A549 (cell line): ENCODE results near the gene SEMA3A. TPM values are rescaled to one million over a fixed set of nuclear protein-coding genes. Genes with fewer than 3 reads are reported as not detected.

Source experiments
- ATAC-seq, 2 experiments: fragments of 200-7000 bp in 1 of 2; fragments of >200 bp in 1 of 2; cut with Nextera tagmentation in 1 of 2; cut with Tn5 transposase in 1 of 2; 3 replicates each; pipeline versions ENCODE4 v1.8.0 to v1.9.1; 2018 to 2020; ENCODE audit warnings: mild to moderate bottlenecking in 1 of 2, moderate library complexity in 1 of 2
- CTCF ChIA-PET: fragments of 300-600 bp; sonication (Branson Sonifier 250); formaldehyde crosslinking; extraction: SDS; loops from one replicate; lab custom pipeline; 2021; ENCODE audit warnings: antibody characterized with exemption, inconsistent platforms; lab: Yijun Ruan, JAX
- POLR2A ChIA-PET: fragments of 350-600 bp; formaldehyde crosslinking; extraction: SDS; loops from one replicate; lab custom pipeline; 2021; ENCODE audit warnings: antibody characterized with exemption, inconsistent platforms; lab: Yijun Ruan, JAX
- DNase-seq, 2 experiments: peaks; one replicate each; pipeline versions ENCODE4 v3.0.0 to v3.0.0-alpha.2; 2011 to 2016; ENCODE audit warnings: low read depth in 1 of 2, low spot score in 1 of 2
- FAIRE-seq: peaks from 2 replicates; lab custom pipeline; 2011; peaks lifted over from hg19 to GRCh38; lab: Jason Lieb, UNC
- H3K27ac ChIP-seq, 2 experiments: fragments of >200 bp; sonication (Bioruptor Twin); formaldehyde crosslinking; 3 replicates each; pipeline ENCODE4 v1.5.1; 2016 to 2017
- H3K4me1 ChIP-seq: fragments of >200 bp; sonication (Bioruptor Twin); formaldehyde crosslinking; 3 replicates; pipeline ENCODE4 v1.6.1; 2016
- H3K4me2 ChIP-seq: fragments of >200 bp; sonication (Bioruptor Twin); formaldehyde crosslinking; 3 replicates; pipeline ENCODE4 v1.6.1; 2016
- H3K4me3 ChIP-seq: fragments of >200 bp; sonication (Bioruptor Twin); formaldehyde crosslinking; 3 replicates; pipeline ENCODE4 v1.5.1; 2016
- H3K9me3 ChIP-seq: fragments of >200 bp; sonication (Bioruptor Twin); formaldehyde crosslinking; 3 replicates; pipeline ENCODE4 v1.6.1; 2016
- BHLHE40 ChIP-seq: IDR thresholded peaks from 2 replicates; pipeline ENCODE4 v1.6.1; 2012; ENCODE audit warnings: low read depth, low read length, inconsistent platforms
- CBX2 ChIP-seq: fragments of 200-600 bp; sonication (generic); IDR thresholded peaks from 2 replicates; pipeline ENCODE4 v1.6.1; 2016; ENCODE audit warnings: low read depth, mild to moderate bottlenecking, borderline replicate concordance
- CBX8 ChIP-seq: fragments of 200-600 bp; sonication (generic); IDR thresholded peaks from 2 replicates; pipeline ENCODE4 v1.6.1; 2016
- CHD4 ChIP-seq: fragments of 200-600 bp; sonication (generic); IDR thresholded peaks from 2 replicates; pipeline ENCODE4 v1.6.1; 2016; ENCODE audit warnings: antibody characterized with exemption, mild to moderate bottlenecking, borderline replicate concordance
- EHMT2 ChIP-seq: fragments of 200-600 bp; sonication (generic); IDR thresholded peaks from 2 replicates; pipeline ENCODE4 v1.6.1; 2016; ENCODE audit warnings: antibody characterized with exemption, low read depth, mild to moderate bottlenecking, moderate library complexity
- ESRRA ChIP-seq: fragments of 150-350 bp; IDR thresholded peaks from 2 replicates; pipeline ENCODE4 v1.6.1; 2014; ENCODE audit warnings: mild to moderate bottlenecking, low read length, borderline replicate concordance
- FOSB ChIP-seq: fragments of 250-450 bp; sonication (Bioruptor Pico); IDR thresholded peaks from 2 replicates; pipeline ENCODE4 v1.5.0; 2020; ENCODE audit warnings: mild to moderate bottlenecking, moderate library complexity
- FOXS1 ChIP-seq: fragments of 250-450 bp; sonication (Bioruptor Pico); IDR thresholded peaks from 2 replicates; pipeline ENCODE4 v1.5.0; 2020; ENCODE audit warnings: mild to moderate bottlenecking, moderate library complexity
- GATA3 ChIP-seq: IDR thresholded peaks from 2 replicates; pipeline ENCODE4 v1.6.1; 2012; ENCODE audit warnings: borderline replicate concordance
- HOXA7 ChIP-seq: fragments of 250-450 bp; sonication (Bioruptor Pico); IDR thresholded peaks from 2 replicates; pipeline ENCODE4 v1.5.0; 2020; ENCODE audit warnings: mild to moderate bottlenecking, moderate library complexity
- HOXB13 ChIP-seq: fragments of 250-450 bp; sonication (Bioruptor Pico); IDR thresholded peaks from 2 replicates; pipeline ENCODE4 v1.5.0; 2020; ENCODE audit warnings: low read depth, mild to moderate bottlenecking, moderate library complexity
- JUNB ChIP-seq: fragments of >200 bp; sonication (Bioruptor Twin); formaldehyde crosslinking; IDR thresholded peaks from 2 replicates; pipeline ENCODE4 v1.6.1; 2016
- KDM5A ChIP-seq: fragments of 200-600 bp; sonication (generic); IDR thresholded peaks from 2 replicates; pipeline ENCODE4 v1.6.1; 2016; ENCODE audit warnings: antibody characterized with exemption, mild to moderate bottlenecking
- MAFK ChIP-seq: fragments of 450-650 bp; IDR thresholded peaks from 2 replicates; pipeline ENCODE4 v1.6.1; 2014; ENCODE audit not compliant: partially characterized antibody
- MAZ ChIP-seq: fragments of 150-350 bp; IDR thresholded peaks from 2 replicates; pipeline ENCODE4 v1.6.1; 2014; ENCODE audit warnings: antibody characterized with exemption, low read depth, low read length, borderline replicate concordance
- NPAS2 ChIP-seq: fragments of 250-450 bp; sonication (Bioruptor Pico); IDR thresholded peaks from 2 replicates; pipeline ENCODE4 v1.8.0; 2022; ENCODE audit warnings: mild to moderate bottlenecking, moderate library complexity, borderline replicate concordance
- PHF8 ChIP-seq: fragments of 200-600 bp; sonication (generic); IDR thresholded peaks from 2 replicates; pipeline ENCODE4 v1.6.1; 2016; ENCODE audit warnings: low read depth, mild to moderate bottlenecking, antibody characterized with exemption, moderate library complexity, borderline replicate concordance
- POLR2AphosphoS2 ChIP-seq: conservative IDR thresholded peaks from 2 replicates; pipeline ENCODE4 v1.6.1; 2012; ENCODE audit warnings: low read length, improper control_type of control experiment, inconsistent platforms
- RAD21 ChIP-seq, 2 experiments: fragments of >200 bp in 1 of 2; sonication (Bioruptor Twin) in 1 of 2; formaldehyde crosslinking in 1 of 2; IDR thresholded peaks in 1 of 2; conservative IDR thresholded peaks in 1 of 2; 2 replicates in 1 of 2; 3 replicates in 1 of 2; pipeline ENCODE4 v1.6.1; 2012 to 2018; ENCODE audit warnings: inconsistent platforms in 1 of 2
- RARB ChIP-seq: fragments of 250-450 bp; sonication (Bioruptor Pico); IDR thresholded peaks from 2 replicates; pipeline ENCODE4 v1.8.0; 2021; ENCODE audit warnings: mild to moderate bottlenecking, moderate library complexity
- RCOR1 ChIP-seq: fragments of 150-350 bp; IDR thresholded peaks from 2 replicates; pipeline ENCODE4 v1.6.1; 2014; ENCODE audit warnings: antibody characterized with exemption, low read length, low read depth
- RFX5 ChIP-seq: fragments of 450-650 bp; IDR thresholded peaks from 2 replicates; pipeline ENCODE4 v1.7.1; 2014; ENCODE audit warnings: antibody characterized with exemption, mild to moderate bottlenecking, moderate library complexity
- SREBF2 ChIP-seq: fragments of 450-650 bp; IDR thresholded peaks from 2 replicates; pipeline ENCODE4 v1.6.1; 2014; ENCODE audit warnings: mild to moderate bottlenecking, moderate library complexity
- TP53 ChIP-seq: fragments of 250-450 bp; sonication (Bioruptor Pico); IDR thresholded peaks from 2 replicates; pipeline ENCODE4 v1.5.0; 2021; ENCODE audit warnings: mild to moderate bottlenecking, moderate library complexity
- ZC3H11A ChIP-seq: fragments of 450-650 bp; IDR thresholded peaks from 2 replicates; pipeline ENCODE4 v1.6.1; 2014; ENCODE audit warnings: antibody characterized with exemption, mild to moderate bottlenecking
- ZFP36 ChIP-seq: fragments of 450-650 bp; IDR thresholded peaks from 2 replicates; pipeline ENCODE4 v1.6.1; 2014; ENCODE audit warnings: borderline replicate concordance; ENCODE audit not compliant: partially characterized antibody
- WGBS: methylation state at CpG from one replicate; pipeline ENCODE4 v1.1.6; 2017; ENCODE audit errors: missing lambda C conversion rate; 5-methylcytosine and 5-hydroxymethylcytosine counted together
- polyA plus RNA-seq, 4 experiments: library from polyadenylated mRNA; depleted of rRNA in 3 of 4; stranded (reverse); fragments of >200 nt; fragmentation: RNase III in 1 of 4; extraction: RNeasy Plus Mini Kit Qiagen cat#74134 plus additional on column Dnase treatment in 1 of 4; gene quantifications; 2 replicates in 3 of 4; 3 replicates in 1 of 4; pipeline ENCODE4 v1.2.3, GENCODE V29; 2011 to 2017
- TF ChIP-seq, protein P1 (sequence below): fragments of >200 bp; sonication (Bioruptor Twin); formaldehyde crosslinking; IDR thresholded peaks from 3 replicates; pipeline ENCODE4 v1.6.1; 2016
- TF ChIP-seq, protein P2 (sequence below): fragments of >200 bp; sonication (Bioruptor Twin); formaldehyde crosslinking; IDR thresholded peaks from 2 replicates; pipeline ENCODE4 v1.6.1; 2016
- TF ChIP-seq, protein P3 (sequence below): fragments of >200 bp; sonication (Bioruptor Twin); formaldehyde crosslinking; IDR thresholded peaks from 3 replicates; pipeline ENCODE4 v1.5.1; 2016
- TF ChIP-seq, protein P4 (sequence below): fragments of 250-450 bp; sonication (Bioruptor Pico); IDR thresholded peaks from 2 replicates; pipeline ENCODE4 v1.5.0; 2021; ENCODE audit warnings: mild to moderate bottlenecking, moderate library complexity, borderline replicate concordance

SEMA3A gene
- polyA plus RNA-seq, 2 of the 4 experiments (the other 2 are of a cell fraction) = 3.6 to 19.1 TPM

DNA sequence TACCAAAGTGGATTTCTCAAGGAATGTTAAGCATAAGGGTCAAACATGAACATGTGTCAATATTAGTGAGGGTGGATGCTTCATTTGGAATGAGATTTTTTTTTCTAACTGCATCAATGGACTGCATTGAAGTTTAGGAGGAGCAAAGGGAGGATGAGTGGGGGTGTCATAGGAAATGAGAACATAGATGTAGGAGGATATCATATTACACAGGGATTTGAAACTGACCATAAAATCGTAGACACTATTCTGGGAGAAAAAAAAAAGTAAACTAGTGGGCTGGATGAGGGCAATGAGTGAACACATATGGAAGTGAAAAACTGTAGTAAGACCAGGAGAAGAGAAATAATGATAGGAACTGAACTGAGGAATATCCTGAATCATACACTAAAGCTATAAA lies 109.4 kb downstream of the SEMA3A start:
- FAIRE-seq (no peak), DNase-seq (no peak), ATAC-seq (no peak)
- no peak overlapping the region for H3K27ac ChIP-seq
- no peak for TF ChIP-seq ZFP36
- no peak for TF ChIP-seq CHD4
- no peak for TF ChIP-seq MAFK
- no peak for TF ChIP-seq BHLHE40
- TF ChIP-seq JUNB = no peak
- TF ChIP-seq ZC3H11A = no peak
- TF ChIP-seq CBX8 = no peak
- TF ChIP-seq, protein P1, sequence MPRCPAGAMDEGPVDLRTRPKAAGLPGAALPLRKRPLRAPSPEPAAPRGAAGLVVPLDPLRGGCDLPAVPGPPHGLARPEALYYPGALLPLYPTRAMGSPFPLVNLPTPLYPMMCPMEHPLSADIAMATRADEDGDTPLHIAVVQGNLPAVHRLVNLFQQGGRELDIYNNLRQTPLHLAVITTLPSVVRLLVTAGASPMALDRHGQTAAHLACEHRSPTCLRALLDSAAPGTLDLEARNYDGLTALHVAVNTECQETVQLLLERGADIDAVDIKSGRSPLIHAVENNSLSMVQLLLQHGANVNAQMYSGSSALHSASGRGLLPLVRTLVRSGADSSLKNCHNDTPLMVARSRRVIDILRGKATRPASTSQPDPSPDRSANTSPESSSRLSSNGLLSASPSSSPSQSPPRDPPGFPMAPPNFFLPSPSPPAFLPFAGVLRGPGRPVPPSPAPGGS = no peak
- TF ChIP-seq, protein P2, sequence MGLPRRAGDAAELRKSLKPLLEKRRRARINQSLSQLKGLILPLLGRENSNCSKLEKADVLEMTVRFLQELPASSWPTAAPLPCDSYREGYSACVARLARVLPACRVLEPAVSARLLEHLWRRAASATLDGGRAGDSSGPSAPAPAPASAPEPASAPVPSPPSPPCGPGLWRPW = no peak
- TF ChIP-seq POLR2AphosphoS2 = no peak
- no peak for TF ChIP-seq GATA3
- TF ChIP-seq HOXA7 (CRISPR knock-in tag) = no peak
- POLR2A ChIA-PET = interaction anchor here (0.5 kb wide), 1 partner anchor 47 kb away, joined by 5 read pairs; no protein-coding TSS in a partner anchor
- CTCF ChIA-PET = no interaction called here
- H3K4me3 ChIP-seq = no peak overlapping the region
- H3K9me3 ChIP-seq = no peaks in the 10 kb centered on the region
- peak overlapping the region; percentile 19; the same call in 1 of the 3 replicates for H3K4me2 ChIP-seq
- H3K4me1 ChIP-seq = peaks cover 38% of the 10 kb centered on the region
- WGBS = 3% methylated on average over 1 of the region's 1 CpG

DNA sequence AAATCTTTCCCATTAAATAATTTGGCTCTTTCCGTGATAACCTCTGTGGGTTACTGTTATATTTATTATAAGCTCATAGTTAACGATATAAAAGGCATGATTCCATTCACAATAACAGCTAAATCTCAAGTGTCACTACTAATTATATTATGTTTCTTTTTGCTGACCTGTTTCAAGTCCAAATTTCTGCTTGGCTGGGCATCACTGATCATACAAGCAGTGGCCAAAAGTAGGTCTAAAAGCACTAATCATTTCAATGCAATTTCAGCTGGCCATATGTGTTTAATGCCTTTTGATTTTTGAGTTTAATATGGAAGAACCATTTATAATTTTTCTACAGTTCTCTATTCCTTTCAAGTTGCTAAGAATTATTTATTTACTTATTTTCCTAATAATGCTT lies 110.7 kb downstream of the SEMA3A start:
- no peak for FAIRE-seq
- H3K27ac ChIP-seq = no peak overlapping the region
- no peak for ATAC-seq
- H3K4me2 ChIP-seq = no peak overlapping the region
- H3K9me3 ChIP-seq = no peaks in the 10 kb centered on the region
- ChIA-PET CTCF (no interaction called here), POLR2A (no interaction called here)
- peaks cover 28% of the 10 kb centered on the region for H3K4me1 ChIP-seq
- 89% methylated on average over 2 of the region's 2 CpGs for WGBS
- no peak for DNase-seq
- no peak overlapping the region for H3K4me3 ChIP-seq
- TF ChIP-seq HOXA7 (CRISPR knock-in tag) (no peak), HOXB13 (no peak), ESRRA (no peak), RAD21 (conservative IDR thresholded peaks at IDR 0.05 in 1 of 2, IDR thresholded peaks at IDR 0.05 in 1 of 2) (no peak), CHD4 (no peak), RFX5 (no peak), ZFP36 (no peak), ZC3H11A (no peak), PHF8 (no peak), FOSB (no peak), GATA3 (no peak), CBX8 (no peak), CBX2 (no peak)

DNA sequence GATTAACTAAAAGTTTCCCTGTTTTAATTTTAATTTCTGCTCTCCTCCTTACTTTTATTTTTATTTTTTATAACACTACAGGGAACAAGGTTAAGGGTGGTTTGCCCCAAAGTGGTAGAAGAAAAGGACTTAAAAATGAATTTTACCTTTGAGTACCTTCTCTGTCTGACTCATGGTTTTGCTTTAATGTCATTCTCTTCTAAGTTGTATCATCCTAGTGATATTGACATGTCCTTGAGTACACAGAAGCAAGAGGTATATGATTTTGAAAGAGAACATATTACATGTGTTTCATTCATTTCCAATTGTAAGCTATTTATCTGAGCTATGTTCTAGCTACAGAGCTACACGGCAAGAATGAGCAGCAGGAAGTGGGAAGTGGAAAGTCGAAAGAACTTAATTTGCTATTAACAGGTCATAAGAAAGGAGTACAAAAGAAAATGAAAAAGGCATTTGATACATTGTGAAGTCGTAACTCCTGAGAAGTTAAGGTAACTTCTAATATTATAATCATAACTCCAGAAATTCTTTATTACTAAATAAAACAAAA lies 112.5 kb downstream of the SEMA3A start:
- 36% methylated on average over 3 of the region's 3 CpGs for WGBS
- ChIA-PET CTCF (interaction anchor here (0.6 kb wide), 1 partner anchor 36 kb away, joined by 3 read pairs; no protein-coding TSS in a partner anchor), POLR2A (no interaction called here)
- no peak for DNase-seq
- Histone ChIP-seq H3K9me3 (no peaks in the 10 kb centered on the region), H3K4me1 (peaks cover 23% of the 10 kb centered on the region), H3K4me2 (peak overlapping the region; percentile 48), H3K27ac (peak overlapping the region in 1 of 2 experiments; percentile 18; a peak in 1 of 6 replicates), H3K4me3 (no peak overlapping the region)
- ATAC-seq = no peak
- peak; percentile 43 for FAIRE-seq
- TF ChIP-seq, protein P3, sequence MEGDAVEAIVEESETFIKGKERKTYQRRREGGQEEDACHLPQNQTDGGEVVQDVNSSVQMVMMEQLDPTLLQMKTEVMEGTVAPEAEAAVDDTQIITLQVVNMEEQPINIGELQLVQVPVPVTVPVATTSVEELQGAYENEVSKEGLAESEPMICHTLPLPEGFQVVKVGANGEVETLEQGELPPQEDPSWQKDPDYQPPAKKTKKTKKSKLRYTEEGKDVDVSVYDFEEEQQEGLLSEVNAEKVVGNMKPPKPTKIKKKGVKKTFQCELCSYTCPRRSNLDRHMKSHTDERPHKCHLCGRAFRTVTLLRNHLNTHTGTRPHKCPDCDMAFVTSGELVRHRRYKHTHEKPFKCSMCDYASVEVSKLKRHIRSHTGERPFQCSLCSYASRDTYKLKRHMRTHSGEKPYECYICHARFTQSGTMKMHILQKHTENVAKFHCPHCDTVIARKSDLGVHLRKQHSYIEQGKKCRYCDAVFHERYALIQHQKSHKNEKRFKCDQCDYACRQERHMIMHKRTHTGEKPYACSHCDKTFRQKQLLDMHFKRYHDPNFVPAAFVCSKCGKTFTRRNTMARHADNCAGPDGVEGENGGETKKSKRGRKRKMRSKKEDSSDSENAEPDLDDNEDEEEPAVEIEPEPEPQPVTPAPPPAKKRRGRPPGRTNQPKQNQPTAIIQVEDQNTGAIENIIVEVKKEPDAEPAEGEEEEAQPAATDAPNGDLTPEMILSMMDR = no peak
- TF ChIP-seq, protein P4, sequence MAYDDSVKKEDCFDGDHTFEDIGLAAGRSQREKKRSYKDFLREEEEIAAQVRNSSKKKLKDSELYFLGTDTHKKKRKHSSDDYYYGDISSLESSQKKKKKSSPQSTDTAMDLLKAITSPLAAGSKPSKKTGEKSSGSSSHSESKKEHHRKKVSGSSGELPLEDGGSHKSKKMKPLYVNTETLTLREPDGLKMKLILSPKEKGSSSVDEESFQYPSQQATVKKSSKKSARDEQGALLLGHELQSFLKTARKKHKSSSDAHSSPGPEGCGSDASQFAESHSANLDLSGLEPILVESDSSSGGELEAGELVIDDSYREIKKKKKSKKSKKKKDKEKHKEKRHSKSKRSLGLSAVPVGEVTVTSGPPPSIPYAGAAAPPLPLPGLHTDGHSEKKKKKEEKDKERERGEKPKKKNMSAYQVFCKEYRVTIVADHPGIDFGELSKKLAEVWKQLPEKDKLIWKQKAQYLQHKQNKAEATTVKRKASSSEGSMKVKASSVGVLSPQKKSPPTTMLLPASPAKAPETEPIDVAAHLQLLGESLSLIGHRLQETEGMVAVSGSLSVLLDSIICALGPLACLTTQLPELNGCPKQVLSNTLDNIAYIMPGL (CRISPR knock-in tag) = no peak
- TF ChIP-seq EHMT2 (no peak), RCOR1 (no peak), CBX8 (no peak), NPAS2 (no peak), KDM5A (no peak), CBX2 (no peak), FOSB (no peak), RARB (CRISPR knock-in tag) (no peak), SREBF2 (no peak), TP53 (CRISPR knock-in tag) (no peak), FOXS1 (no peak), BHLHE40 (no peak), ESRRA (no peak), ZFP36 (no peak), MAZ (no peak)
